ENCODE results near the gene LEMD2.

The LEMD2 gene

DNA sequence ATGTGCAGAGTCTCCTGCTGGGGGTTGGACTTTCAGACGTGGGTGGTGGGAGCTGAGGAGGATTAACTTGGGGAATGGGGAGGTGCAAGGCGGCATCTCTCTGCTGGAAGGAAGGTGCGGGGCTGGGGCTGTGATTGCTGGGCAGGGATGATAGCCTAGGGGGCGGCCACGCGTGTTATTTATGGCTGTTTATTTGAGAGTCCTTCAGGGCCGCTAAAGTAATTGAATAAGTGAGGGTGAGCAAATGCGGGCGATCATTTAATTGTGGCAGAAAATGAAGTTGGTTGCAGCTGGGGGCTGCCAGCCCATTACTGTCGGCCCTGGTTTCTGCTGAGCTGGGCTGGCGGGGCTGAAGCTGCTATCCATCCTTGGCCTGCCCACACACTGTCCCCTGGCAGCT, 34.7 kb downstream of the LEMD2 start:
- no peak for DNase-seq

DNA sequence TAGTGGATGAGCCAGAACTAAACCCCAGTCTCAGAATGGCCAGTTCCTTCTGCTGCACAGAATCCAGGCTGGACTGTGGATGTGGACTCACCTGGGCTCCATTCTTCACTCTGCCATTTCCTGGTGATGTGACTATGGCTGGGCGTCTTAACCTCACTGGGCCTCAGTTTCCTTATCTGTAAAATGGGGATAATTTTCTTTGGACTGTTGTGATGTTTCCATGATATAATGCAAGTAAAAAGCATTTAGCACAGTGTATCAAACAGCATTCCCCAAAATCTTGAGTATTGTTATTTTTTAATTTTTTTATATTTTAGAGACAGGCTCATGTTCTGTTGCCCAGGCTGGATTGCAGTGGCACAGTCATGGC, 36.3 kb downstream of the LEMD2 start:
- no peak for DNase-seq

DNA sequence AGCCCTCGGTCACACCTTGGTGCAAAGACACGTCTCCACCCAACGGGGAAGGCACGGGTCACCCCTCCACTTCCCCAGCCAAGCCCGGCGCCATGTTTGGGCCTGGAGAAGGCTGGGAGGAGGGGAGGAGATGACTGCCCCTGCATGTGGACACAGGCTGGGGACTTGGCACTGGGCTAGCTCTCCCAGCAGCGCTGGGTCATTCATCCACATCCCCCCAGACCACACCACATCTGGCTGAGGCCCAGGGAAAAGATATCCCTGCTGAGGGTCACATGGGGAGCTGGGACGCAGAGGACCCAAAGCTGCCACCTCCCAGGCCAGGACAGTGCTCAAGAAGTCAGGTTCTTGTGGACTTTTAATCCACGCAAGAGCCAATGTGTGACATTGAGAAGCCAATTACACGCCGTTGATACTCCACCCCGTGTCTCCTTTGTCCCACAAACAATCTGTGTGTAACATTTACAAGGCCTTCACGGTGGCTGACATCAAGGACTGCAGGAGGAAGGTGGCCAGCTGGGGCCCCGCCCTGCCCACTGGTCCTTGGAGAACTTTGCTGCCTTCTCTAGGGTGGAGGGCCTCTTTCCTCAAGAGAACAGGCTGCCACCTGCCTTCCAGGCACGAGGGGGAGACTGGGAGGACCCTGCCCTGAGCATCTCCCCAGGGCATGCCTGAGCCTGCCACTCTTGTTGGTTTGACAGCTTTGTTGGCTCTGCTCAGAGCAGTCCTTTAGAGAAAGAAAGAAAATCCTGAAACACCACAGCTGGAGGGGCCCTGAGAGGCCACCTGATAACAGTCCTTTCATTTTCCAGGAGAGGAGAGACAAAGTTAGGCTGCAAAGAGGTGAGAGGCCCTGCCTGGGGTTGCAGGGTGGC, 36.9 kb downstream of the LEMD2 start:
- no peak for DNase-seq

DNA sequence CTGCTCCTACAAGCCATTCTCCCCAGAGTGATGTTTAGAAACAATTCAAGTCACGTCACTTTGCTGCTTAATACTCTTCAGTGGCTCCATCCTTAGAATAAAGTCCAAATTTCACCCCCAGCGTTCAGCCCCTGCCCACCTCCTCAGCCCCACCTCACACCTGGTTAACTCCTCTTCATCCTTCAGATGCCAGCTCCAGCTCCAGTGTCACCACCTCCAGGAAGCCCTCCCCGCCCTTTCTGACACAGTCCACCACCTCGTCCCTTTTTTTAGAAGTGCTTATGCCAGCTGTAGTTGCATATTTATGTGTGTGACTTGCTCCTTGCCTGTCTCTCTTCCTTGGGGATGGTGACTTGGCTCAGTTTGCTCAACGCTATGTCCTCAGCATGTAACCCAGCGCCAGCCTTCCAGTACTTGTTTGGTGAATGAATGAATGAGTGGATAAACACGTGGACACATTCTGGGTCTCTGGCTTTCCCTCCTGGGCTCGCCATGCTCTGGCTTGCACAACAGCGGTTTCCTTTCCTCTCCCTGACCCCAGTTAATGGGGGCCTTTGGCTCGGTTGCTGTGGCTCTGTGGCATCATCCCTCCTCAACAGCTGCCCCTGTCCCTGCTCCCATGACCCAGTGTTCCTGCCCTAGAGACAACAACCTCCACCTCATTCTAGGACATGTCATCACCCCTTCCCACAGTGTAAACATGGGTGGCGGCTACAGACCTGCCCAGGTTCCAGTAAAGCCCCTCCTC, 38.5 kb downstream of the LEMD2 start:
- no peak for DNase-seq

DNA sequence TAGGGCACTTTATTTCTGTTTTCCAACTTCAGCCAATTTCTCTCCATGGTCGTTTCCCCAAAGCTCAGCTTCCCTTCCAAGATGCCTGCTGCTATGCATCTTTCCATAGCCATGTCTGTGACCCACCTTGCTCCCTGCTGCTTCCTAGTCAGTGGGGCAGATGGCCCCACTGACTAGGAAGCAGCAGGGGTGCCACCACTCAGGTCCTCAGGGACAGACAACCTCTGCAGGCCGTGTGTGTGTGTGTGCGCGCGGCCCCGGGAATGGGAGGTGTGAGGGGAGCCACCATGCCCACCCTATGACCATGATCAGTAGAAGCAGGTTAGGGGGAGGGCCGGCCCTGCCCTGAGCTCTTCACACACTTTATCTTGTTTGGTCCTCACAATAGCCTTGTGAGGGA, 39.5 kb downstream of the LEMD2 start:
- no peak for DNase-seq

DNA sequence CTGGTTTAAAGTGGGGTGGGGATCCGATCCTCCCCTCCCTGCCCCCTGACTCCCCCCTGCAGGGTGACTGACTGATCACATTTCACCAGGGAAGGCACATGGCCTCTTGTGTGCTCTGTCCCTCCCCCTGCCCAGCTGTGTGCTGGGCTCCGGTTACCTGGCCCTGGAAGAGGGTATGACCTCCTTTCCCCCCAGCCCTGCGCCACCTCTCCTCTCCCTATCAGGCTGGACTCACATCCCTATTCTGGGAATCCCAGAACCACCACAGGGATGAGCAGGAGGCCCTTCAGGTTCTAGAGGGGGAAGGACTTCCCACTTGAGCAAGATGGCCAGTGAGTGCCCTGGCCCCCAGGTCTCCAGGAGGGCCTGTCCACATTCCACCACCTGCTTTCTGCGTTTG, 40.1 kb downstream of the LEMD2 start:
- no peak for DNase-seq

DNA sequence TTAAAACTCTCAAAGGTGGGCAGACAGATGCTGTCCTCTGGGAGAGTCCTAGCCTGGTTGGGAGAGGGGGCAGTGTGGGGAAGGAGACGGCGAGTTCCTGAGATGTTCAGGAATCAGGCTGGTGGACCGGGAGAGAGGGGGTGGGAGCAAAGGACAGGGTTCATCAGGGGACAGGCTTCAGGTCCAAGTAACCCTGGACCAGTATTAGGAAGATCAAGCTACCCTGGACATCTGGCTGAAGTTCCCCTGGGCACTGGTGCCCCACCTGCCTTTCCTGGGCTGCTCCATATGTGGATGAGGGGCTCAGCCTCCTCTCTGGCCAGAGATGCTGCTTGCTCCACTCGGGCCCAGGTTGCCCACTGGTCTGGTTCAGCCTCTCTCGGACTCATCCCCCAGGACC, 41.1 kb downstream of the LEMD2 start:
- no peak for DNase-seq

DNA sequence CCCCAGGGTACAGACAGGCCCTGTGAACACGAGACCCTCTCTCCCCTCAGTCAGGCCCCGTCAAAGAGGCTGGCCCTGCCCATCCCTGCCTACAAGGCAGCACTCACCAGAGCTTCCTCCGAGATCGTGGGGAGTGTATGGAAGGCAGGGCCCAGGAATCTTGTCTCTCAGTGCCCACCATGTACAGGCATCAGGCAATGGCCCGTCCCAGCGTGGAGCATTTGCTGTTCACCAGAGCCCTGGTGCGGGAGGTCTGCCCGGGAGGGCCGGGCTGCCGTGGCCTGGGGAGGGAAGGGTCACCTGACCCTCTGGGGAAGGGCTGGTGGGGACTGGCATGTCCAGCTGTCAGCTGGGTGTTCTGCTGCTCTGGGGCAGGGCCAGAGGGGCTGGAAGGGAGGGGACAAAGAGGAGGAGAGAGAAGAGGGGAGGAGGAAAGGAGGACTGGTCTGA, 42.3 kb downstream of the LEMD2 start, which contains the start of gene IP6K3:
Gene IP6K3 (minus strand): TSS at position 255 of the 450 bp plus-strand sequence. CDS start 11,429 bp downstream, outside the sequence.
- DNase-seq, result no peak

DNA sequence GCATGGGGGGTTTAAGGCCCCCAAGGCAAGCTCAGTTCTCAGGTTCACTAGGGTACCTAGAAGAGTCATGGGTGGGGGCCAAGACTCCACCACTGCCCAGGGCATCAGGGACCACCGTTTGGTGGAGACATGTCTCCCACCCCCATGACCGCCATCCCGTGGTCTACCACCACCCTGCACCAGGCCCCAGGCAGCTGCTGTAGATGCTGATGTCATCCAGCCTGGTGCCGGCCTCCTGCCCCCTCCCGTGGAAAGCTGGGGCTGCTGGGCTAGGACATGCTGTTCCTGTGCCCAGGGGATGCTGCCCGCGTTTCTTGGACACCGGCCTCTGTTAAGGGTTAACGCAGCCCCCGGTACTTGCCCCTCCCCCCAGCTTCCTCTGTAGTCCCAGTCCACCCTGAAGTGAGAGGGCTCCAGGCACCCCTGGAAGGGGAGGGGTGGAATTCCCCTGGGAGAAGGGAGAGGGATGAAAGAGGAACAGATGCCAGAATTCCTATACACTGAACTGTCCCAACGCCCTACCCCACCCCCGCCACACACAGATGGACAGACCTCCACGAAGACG, 42.8 kb downstream of the LEMD2 start:
- DNase-seq, result no peak

DNA sequence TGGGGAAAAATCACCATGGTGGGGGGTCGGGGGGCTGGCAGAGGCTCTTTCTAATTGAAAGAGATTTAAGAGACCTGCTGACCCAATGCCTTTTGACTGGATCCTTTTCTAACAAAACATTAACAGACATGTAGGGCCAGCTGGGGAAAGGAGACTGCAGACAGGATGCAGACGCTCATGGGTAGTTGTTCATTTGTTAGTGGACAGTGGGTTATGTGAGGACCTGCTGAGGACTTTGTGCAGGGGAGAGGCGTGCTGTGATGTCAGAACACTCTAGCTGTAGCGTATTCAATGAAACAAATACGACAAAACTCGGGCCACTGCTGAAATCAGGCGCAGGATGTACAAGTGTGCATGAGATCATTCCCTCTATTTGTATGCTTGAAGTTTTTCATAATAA, 43.4 kb downstream of the LEMD2 start:
- DNase-seq, result no peak

DNA sequence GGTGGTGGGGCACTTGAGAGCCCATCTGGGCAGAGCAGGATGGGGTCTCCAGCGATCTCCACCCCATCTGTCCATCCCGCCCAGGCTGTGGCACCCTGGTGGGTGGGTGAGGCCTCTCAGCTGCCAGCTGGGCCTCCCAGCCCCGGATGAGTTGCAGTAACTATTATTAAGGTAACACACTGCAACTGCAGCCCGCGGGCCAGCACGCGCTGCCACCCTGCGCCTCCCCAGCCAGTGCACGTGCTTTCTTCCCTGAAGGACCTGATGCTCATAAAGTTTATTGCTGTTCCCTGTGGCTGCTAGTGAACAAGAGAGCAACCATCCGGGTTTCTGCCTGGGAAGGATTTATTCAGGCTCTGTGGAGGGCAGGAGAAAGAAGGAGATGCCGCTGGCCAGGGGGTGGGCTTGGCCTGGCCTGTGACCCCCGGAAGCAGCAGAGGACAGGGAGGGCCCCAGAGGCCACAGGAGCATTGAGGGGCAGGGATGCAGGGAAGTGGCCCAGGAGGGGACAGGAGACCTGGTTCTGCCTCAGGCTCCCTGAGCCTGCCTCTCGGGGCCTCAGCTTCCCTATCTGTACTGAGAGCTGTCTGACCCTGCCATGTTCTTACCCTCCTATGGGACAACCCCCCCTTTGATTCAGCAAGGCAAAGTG, 43.9 kb downstream of the LEMD2 start:
- DNase-seq, result no peak

DNA sequence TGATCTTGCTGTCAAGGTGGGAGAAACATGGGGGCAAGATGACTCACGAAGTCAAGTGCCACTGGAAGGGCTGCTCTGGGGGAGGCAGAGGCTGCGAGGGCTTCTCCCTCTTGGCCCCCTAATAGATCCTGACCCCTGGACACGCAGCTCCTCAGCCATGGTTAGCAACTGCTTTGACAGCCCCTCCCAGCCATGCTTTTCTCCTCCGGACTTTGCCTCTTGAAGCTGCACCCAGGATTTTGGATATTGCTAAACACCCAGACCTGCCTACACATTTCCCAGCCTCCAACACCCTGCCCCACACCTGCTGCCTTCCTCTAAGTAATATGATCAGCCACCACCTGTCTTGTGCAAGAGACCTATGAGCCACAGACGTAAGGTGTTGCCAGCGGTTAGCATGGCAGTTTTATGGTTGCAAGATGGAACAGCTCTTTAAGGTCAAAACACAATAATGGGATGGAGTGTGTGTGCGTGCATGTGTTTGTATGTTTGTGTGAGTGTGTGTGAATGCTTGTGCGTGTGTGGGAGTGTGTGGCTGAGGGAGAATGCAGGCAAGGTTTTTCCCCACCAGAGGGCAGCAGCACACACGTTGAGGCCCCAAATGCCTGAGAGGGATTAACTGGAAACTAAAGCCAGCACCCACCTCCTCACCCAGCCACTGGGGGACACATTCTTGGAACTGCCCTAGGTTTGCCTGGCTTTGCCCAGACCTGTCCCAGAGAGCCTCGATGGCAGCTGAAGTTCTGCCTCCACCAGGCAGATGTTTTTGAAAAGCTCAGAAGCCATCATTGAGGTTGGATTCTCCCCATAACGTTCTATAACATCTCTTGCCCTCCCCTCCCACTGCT, 44.7 kb downstream of the LEMD2 start:
- DNase-seq, result peak; percentile 82

DNA sequence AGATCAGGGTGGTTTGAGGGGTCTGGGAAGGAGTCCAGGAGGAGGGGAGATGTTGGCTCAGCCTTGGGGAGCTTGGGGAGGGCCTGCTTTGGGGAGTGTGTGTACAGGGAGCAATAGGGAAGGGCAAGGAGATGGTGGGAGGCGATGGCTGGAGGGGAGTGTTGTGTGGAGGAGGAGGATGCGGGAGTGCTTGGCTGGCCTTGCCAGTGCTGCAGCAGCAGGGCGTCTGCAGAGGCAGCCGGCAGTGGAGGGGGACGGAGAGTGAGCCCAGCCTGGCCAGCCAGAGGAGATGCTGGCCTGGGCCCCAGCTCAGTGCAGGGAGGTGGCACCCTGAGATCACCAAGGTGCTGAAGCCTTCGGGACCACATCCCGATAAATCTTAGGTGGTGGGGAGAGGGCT, 46.1 kb downstream of the LEMD2 start:
- DNase-seq, result no peak

DNA sequence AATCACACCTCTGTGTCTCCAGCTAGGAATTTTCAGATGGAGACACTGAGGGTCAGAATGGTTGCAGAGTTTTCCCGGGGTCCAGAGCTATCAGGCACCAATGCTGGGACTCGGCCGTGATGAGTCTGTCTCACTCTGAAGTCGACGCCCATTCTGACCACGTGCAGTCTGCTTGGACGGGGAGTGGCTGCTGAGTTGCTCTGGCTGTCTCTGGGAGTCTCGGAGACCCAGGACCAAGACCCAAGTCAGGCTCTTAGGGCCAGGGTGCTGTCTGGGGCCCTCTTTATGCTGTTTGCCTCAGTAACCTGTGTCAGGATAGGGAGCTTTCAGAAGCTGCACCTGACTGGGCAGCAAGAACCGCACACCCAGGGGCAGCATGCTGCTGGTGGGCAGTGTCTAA, 46.8 kb downstream of the LEMD2 start:
- no peak for DNase-seq

DNA sequence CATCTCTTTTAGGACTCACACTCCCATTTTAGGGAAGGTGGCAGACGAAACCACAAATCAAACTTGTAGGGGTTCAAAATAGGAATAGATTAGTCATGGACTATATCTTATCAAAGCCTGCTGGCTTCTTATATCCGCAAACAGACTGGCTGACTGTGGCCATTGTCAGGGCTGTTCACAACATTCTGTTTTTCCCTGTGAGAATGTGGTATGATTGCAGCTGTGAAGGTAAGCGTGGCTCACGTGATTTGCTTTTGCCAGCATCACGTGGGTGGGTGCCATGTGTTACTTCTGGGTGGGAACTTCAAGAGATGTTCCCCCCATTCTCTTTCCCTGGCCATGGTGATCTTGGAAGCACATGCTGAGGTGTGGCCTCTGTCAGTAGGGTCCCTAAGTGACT, 48.1 kb downstream of the LEMD2 start:
- DNase-seq, result no peak

DNA sequence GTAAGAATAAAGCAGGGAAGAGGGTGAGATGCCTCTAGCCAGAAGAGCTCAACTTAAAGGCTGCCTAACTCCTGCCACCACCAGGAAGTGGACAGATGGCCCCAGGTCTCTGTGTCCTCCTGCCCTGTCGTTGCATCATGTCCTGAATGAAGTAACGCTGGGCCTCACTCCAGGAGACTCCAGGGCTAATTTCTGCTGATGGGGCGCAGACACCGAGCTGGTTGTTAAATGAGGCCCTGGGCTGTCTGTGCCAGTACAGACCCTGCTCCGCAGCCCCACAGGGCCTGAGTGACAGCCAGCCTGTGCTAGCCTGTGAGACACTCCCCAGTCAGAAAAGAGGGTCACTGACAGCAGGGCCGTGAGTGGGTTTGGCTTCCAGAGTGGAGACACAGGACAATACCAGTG, 48.7 kb downstream of the LEMD2 start:
- DNase-seq, result no peak

DNA sequence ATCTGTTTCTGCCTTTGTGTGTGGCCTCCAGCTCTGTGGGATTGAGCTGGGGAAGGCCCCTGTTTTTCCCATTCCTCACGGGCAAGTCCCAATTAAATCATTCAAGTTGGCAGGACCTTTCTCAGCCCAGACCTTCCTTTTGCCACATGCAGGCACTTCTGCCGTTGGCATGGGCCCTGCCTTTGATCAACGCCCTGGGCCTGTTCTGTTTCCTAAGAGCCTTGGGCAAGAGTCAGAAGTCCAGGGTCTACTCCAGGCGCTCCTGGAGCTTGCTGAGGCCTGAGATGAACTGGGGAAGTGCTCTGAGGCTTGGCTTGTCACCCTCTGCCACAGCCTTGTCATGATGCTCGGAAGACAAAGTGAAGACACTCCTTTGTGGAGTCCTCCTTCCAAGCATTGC, 49.4 kb downstream of the LEMD2 start:
- DNase-seq, result no peak

DNA sequence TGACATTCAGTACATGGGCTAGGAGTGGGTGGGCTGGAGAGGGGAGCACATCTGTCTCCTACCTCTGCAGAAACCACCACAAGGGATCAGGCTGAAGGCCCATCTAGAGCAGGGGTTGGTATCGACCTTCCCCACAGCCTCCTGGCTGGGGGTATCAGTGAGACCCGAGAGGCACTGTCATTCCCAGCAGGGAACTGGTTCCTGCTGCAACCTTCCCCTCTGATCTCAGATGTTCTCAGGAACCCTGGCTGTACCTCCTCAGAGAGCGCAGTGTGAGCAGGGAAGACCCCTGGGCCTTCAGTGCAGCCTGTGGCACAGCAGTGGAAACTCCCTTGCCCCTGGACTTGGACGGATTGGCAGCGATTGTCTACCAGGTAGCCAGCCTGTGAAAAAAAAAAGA, 50.1 kb downstream of the LEMD2 start:
- DNase-seq, result no peak

DNA sequence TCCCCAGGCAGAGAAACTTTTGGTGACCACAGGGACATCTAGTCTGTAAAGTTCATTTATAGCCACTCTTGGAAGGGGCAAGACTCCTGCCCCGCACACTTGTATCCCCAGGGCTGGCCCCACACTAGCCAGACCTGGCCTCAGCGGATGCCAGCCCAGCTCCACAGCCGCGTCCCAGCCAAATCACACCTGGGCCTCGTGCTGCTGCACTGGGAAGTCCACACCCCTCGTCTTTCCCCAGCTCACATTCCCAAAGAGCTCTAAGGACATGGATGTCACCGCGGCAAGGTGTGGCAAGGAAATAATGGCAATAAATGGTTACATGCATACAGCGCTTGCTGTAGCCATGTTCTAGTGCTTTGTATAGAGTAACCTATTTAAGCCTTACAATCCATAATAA, 50.8 kb downstream of the LEMD2 start:
- no peak for DNase-seq

DNA sequence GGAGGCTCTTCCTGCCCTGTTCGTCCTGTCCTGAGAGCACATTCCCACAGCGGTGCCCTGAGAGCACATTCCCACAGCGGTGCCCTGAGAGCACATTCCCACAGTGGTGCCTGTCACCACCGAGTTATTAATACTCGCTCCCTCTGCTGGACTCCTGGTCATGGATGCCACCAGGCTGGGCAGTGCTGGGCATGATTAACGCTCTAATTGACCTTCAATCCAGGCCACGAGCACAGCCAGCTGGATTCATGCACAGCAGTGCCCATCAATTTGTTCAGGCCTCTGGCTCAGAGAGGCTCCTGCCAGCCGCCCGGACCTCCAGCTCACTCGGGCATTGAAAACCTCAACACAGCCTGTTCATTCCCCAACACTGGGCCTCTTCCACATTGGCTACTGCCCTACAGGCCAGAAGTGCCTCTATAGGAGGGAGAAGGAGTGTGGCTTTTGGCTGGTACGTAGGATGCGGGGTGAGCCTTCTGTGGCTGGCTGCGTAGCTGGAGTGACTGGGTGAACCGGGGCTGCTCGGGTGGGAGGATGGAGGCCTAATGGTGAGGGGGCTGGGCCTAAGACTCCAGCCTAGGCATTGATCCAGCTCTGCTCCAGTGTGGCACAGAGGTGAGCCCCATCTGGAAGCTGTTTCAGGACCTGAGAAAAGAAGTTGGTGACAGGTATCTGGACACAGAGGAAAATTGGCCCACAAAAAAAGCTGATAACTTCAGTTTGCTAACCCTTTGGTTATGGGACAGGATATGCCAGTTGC, 51.5 kb downstream of the LEMD2 start:
- DNase-seq, result no peak

DNA sequence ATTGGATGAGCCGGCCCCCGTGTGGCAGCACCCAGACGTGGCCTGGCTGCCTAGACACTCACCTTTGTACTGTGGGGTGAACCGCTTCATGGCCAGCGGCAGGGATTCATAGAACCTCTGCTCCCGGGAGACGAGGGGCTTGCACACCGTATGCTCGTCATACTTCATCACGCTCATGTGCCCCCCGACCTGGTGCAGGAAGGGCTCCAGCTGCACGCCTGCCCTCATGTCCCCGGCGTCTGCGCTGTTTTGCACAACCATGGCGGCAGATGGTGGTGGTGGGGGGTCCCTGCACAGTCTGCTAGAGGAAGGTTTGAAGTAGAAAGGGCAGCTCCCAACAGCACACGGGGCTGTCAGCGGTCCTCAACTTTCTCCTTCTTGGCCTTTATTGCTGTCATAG, 53.7 kb downstream of the LEMD2 start:
- no peak for DNase-seq

DNA sequence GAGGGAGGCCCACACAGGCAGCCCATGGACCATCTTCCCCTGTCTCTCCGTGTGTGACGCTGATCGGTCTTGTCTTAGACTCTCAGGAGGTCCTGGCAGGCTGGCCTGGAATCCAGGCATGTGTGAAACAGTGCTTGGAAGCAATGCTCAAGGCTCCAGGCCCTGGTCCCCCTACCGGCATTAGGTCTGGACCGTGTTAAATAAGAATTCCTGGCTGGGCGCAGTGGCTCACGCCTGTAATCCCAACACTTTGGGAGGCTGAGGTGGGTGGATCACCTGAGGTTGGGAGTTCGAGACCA, 55.3 kb downstream of the LEMD2 start:
- no peak for DNase-seq

Data from NK-92 treated with Interleukin-12 subunit alpha and Interleukin-12 subunit beta, amount 100 ng/mL, for 24 hours (cell line).